D721Med (cell line): ENCODE results near the gene SIL1.

ENCODE experiments used
- DNase-seq: peaks from one replicate; pipeline ENCODE4 v3.0.0; 2011; ENCODE audit warnings: low spot score; ENCODE audit not compliant: insufficient read length
- FAIRE-seq: peaks from 2 replicates; lab custom pipeline; 2011; peaks lifted over from hg19 to GRCh38; lab: Jason Lieb, UNC
- CTCF ChIP-seq: IDR thresholded peaks from 2 replicates; pipeline ENCODE4 v1.5.1; 2012; ENCODE audit warnings: mild to moderate bottlenecking, control low read depth; ENCODE audit not compliant: insufficient read depth; ENCODE audit errors: missing control alignments

Gene SIL1

GRCh38 chr5:138911441-138911840, 286.7 kb downstream of the SIL1 start:
- DNase-seq (no peak), FAIRE-seq (no peak)
- no peak for TF ChIP-seq CTCF

GRCh38 chr5:138910546-138911185, 287.5 kb downstream of the SIL1 start:
- FAIRE-seq, result no peak

GRCh38 chr5:138909734-138910133, 288.4 kb downstream of the SIL1 start:
- no peak for TF ChIP-seq CTCF
- DNase-seq, result no peak
- FAIRE-seq, result no peak

More at GRCh38 chr5:138910546-138911185, 287.5 kb downstream of the SIL1 start:
- no peak for TF ChIP-seq CTCF
- no peak for DNase-seq

- FAIRE-seq (no peak), DNase-seq (no peak)
- TF ChIP-seq CTCF, result no peak
Observed at GRCh38 chr5:138905541-138905940, 292.6 kb downstream of the SIL1 start.

GRCh38 chr5:138903130-138903775, 294.9 kb downstream of the SIL1 start:
- DNase-seq (no peak), FAIRE-seq (no peak)
- TF ChIP-seq CTCF, result no peak

GRCh38 chr5:138901716-138902115, 296.5 kb downstream of the SIL1 start:
- no peak for FAIRE-seq
- TF ChIP-seq CTCF, result no peak
- DNase-seq, result no peak

GRCh38 chr5:138900281-138900965, 297.7 kb downstream of the SIL1 start:
- TF ChIP-seq CTCF, result no peak
- FAIRE-seq, result no peak
- DNase-seq, result no peak
